GM20431 (cell line): ENCODE measurements around the gene PPM1N.
"Not testable (repeated sequence)": the region's sequence is repeated elsewhere in the genome, so short reads cannot be mapped to it uniquely, and the experiment has no call there.

Experiments
- in situ Hi-C: fragments of 300-500 bp; cut with MseI, MboI; formaldehyde crosslinking; loops from one replicate; pipeline ENCODE4 v1.15.0; 2020; ENCODE audit warnings: low sequenced_read_pairs; ENCODE audit not compliant: unreplicated experiment

The PPM1N gene

DNA sequence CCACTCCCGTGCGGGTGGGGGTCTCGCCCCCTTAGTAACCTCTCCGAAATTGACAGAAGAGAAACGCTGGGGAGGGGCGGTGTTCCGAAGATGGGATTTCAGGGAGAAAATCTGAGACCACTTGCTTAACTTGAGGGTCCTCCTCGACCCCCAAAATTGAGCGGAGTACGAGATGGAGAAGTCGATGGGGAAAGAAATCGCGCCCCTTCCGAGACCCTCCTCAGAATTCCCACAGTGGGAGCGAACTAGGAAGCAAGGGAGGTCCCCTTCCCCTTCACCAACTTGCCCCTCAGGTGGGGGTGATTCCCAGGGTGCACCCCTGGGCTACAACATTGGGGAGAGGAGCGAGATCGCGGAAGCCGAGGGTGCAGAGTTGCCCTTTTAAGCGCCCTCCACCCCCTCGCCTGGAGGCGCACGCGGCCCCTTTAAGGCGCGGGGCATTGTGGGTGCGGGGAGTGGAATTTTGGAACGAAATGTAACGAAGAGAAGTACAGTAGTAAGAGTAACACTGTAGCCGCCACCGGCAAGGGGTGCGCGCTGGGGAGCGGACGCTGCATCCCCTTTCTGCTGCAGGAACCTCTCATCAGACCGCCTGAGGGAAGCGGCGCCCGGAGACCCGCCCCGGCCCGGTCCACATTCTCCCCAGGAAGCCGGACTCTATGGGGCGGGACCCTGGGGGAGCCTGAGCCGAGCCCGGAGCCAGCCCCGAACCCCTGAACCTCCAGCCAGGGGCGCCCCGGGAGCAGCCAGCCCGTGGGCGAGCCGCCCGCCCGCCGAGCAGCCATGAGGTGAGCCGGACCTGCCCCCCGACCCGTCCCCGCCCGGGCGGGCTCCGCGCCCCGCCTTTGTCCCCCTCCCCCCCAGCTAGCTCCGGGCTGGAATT is 9.0 kb downstream of the PPM1N start, which contains the start of gene VASP:
VASP (plus strand) TSS at position 491 of the 883 bp plus-strand sequence; CDS start at position 784, 293 bp downstream.
- in situ Hi-C loops: no loop called here

DNA sequence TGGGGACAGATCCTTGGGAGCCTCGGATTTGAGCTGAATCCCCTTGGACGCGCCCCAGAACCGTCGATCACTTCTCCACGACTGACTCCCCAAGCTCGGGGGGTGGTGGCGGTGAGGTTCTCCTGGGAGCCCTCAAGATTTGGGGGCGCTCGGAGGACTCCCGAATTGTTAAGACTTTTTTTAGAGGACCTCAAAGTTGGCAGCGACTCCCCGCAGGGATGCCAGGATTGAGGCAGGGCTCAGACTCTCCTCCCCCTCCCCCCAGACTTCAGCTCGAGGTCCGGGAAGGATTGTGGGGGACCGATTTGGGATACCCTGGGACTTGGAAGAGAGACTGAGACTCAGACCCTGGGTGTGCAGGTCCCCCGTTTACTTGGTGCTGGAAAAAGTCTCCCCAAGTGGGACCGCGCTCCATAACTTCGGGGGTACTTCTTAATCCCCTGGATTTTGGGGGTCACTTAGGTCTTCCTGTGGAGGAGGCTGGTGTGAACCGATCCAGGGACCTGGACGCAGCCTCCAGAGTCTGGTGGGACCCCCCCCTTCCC is 9.7 kb downstream of the PPM1N start:
- in situ Hi-C loops: no loop called here

- in situ Hi-C loops: no loop called here
Measured at GRCh38 chr19:45508417-45508860, 10.2 kb downstream of the PPM1N start.

GRCh38 chr19:45508861-45509691 is 10.8 kb downstream of the PPM1N start:
- in situ Hi-C loops: no loop called here

GRCh38 chr19:45509692-45510015 is 11.4 kb downstream of the PPM1N start:
- in situ Hi-C loops: no loop called here

DNA sequence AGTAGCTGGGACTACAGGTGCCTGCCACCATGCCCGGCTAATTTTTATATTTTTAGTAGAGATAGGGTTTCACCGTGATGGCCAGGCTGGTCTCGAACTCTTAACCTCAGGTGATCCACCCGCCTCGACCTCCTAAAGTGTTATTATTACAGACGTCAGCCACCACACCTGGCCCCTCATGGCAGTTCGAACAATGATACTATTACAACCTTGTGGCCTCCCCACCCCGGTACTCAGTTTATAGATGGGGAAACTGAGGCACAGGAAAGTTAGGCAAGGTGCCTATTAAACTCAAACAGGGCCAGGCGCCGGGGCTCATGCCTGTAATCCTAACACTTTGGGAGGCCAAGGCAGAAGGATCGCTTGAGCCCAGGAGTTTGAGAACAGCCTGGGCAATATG is 12.1 kb downstream of the PPM1N start:
- in situ Hi-C loops: not testable (repeated sequence)

GRCh38 chr19:45511074-45511473 is 12.8 kb downstream of the PPM1N start:
- in situ Hi-C loops: no loop called here

GRCh38 chr19:45512881-45513483 is 14.7 kb downstream of the PPM1N start:
- in situ Hi-C loops: no loop called here

GRCh38 chr19:45514376-45515051 is 16.3 kb downstream of the PPM1N start:
- in situ Hi-C loops: no loop called here

DNA sequence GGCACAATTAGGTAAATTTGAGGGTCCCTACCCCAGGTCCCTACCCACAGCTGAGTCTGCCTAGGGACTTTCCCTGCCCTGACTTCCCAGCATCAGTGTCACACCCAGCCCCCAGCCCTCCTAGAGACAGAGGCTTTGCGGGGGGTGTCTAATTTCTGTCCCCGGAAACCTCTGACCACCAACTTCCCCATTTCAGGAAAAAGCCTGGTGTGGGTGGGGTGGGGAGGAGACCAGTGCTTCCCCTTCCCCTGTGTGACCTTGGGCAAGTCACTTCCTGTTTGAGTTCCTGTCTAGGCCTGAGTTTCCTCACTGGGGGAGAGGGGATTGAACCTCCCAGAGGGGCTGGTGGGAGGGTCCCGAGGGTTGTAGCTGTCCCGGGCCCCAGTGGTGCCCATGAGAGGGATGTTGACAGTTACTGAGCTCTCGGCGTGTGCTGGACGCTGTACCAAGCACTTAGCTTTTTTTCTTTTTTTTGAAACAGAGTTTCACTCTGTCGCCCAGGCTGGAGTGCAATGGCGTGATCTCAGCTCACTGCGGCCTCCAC is 16.9 kb downstream of the PPM1N start:
- in situ Hi-C loops: no loop called here

GRCh38 chr19:45515807-45516401 is 17.7 kb downstream of the PPM1N start:
- in situ Hi-C loops: no loop called here

DNA sequence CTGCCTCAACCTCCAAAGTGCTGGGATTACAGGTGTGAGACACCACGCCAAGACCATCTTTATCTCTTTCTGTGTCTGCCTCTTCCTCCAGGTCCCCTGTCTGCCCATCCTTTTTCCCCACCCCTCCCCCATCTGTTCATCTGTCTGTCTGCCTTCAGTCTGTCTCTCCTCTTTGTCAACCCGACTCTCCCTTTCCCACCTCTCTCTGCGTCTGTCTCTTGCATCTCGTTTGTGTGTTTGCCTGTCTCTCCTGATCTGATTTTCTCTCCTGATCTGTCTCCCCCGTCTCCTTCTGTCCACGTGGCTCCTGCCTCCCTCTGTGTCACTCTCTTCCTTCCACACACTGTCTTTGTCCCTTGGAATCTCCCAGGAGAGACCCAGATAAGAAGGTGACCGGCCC is 19.0 kb downstream of the PPM1N start:
- in situ Hi-C loops: no loop called here

DNA sequence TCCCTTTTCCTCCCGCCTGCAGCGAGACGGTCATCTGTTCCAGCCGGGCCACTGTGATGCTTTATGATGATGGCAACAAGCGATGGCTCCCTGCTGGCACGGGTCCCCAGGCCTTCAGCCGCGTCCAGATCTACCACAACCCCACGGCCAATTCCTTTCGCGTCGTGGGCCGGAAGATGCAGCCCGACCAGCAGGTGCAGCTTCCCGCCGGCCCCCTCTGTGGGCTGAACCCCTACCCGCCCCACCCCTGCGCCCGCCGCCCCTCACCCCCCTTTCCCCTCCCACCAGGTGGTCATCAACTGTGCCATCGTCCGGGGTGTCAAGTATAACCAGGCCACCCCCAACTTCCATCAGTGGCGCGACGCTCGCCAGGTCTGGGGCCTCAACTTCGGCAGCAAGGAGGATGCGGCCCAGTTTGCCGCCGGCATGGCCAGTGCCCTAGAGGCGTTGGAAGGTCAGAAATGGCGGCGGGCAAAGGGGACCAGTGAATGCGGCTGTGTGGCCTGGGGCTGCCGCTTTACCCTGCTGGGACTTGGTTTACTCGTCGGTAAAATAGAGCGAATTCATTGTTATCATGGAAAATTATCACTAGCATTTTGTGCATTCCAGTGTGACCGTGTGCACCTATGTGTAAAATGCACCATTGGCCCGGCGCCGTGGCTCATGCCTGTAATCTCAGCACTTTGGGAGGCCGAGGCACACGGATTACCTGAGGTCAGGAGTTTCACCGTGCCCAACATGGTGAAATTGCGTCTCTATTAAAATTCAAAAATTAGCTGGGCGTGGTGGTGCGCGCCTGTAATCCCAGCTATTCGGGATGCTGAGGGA is 19.6 kb downstream of the PPM1N start:
- in situ Hi-C loops: no loop called here

GRCh38 chr19:45518469-45518826 is 20.2 kb downstream of the PPM1N start:
- in situ Hi-C loops: no loop called here

GRCh38 chr19:45522010-45522941 is 24.0 kb downstream of the PPM1N start:
- in situ Hi-C loops: no loop called here

- in situ Hi-C loops: no loop called here
Measured at GRCh38 chr19:45523642-45524256, 25.5 kb downstream of the PPM1N start.

- in situ Hi-C loops: no loop called here
Measured at GRCh38 chr19:45524575-45525129, 26.4 kb downstream of the PPM1N start.
